Stimulated activated naive B cell treated with anti-CD40 and anti-IgM and Interleukin-4, amounts not matched to agents 10 μg/mL and 1 μg/mL and 100 μg/mL, for 72 hours (primary cell): ENCODE results near the gene OPTC.

Experiments used
- ATAC-seq, 2 donors: fragments of 150-1000 bp; cut with Tn5 transposase; replicated peaks; 2 replicates each; pipeline ENCODE4 v1.10.0; 2021; ENCODE audit warnings: moderate library complexity in 1 of 2
- DNase-seq: peaks from one replicate; pipeline ENCODE4 v3.0.0; 2021
- H3K27ac Mint-ChIP-seq: one replicate; pipeline ENCODE4 v1.8.0; 2022; ENCODE audit warnings: mild to moderate bottlenecking, mixed read lengths
- H3K27me3 Mint-ChIP-seq, 2 donors: one replicate each; pipeline ENCODE4 v1.8.0; 2022; ENCODE audit warnings: mixed read lengths in 2 of 2
- H3K36me3 Mint-ChIP-seq, 2 donors: one replicate each; pipeline ENCODE4 v1.8.0; 2022; ENCODE audit warnings: mixed read lengths in 2 of 2, mild to moderate bottlenecking in 1 of 2
- H3K4me1 Mint-ChIP-seq, 2 donors: one replicate each; pipeline ENCODE4 v1.8.0; 2022; ENCODE audit warnings: mixed read lengths in 2 of 2, mild to moderate bottlenecking in 1 of 2
- H3K4me3 Mint-ChIP-seq, 2 donors: one replicate each; pipeline ENCODE4 v1.8.0; 2022; ENCODE audit warnings: mild to moderate bottlenecking in 2 of 2, mixed read lengths in 2 of 2, moderate library complexity in 1 of 2
- H3K9me3 Mint-ChIP-seq, 2 donors: one replicate each; pipeline ENCODE4 v1.8.0; 2022; ENCODE audit warnings: mixed read lengths in 2 of 2, mild to moderate bottlenecking in 1 of 2

The OPTC gene

GRCh38 chr1:203551550-203551949 is 57.6 kb downstream of the OPTC start:
- Mint-ChIP-seq H3K9me3 (no peaks in the 10 kb centered on the region), H3K27me3 (peaks cover 16 to 17% of the 10 kb centered on the region in 2 donors), H3K36me3 (no peaks in the 10 kb centered on the region), H3K4me1 (peaks cover 10 to 11% of the 10 kb centered on the region in 2 donors), H3K27ac (no peak overlapping the region), H3K4me3 (no peak overlapping the region)
- ATAC-seq (no peak), DNase-seq (no peak)

DNA sequence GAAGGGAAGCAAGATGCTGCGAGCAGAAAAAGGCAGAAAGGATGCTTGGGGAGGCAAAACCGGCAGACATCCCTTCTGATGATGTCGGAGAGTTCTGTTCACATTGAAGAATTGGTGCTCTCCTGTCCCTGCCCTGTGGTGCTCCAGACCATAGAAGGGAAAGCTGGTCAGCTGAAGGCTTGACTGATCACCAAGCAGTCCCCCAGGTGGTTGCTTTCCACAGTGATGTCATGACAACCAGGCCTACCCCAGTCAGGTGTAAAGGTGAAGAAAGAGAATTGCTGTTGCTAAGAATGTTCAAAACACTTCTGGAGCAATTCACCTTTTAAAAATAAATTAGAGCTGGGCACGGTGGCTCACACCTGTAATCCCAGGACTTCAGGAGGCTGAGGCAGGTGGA is 59.5 kb downstream of the OPTC start:
- H3K36me3 Mint-ChIP-seq: no peaks in the 10 kb centered on the region

DNA sequence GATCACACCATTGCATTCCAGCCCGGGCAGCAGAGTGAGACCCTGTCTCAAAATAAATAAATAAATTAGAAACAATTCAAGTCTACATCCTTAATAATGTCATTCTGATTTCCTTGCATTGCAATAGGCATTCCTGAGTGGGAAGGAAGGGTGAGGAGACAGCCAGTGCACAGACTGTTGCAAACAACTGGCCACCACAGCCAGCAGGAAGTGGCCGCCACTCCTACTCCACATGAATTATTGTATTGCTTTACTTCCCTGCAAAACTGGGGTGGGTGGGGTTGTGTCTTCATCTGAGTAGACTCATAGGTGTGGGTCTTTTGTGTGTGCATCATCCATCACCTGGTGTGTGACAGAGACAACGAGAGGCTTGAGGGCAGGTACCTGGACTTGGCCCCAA is 60.1 kb downstream of the OPTC start:
- Mint-ChIP-seq H3K4me3 (no peak overlapping the region), H3K4me1 (peaks cover 11% of the 10 kb centered on the region in 2 donors), H3K27me3 (peaks cover 7 to 19% of the 10 kb centered on the region in 2 donors), H3K9me3 (no peaks in the 10 kb centered on the region), H3K27ac (no peak overlapping the region), H3K36me3 (no peaks in the 10 kb centered on the region)
- no peak for ATAC-seq
- DNase-seq: no peak

More for the DNA sequence above, 59.5 kb downstream of the OPTC start:
- no peak overlapping the region for H3K4me3 Mint-ChIP-seq
- H3K9me3 Mint-ChIP-seq: no peaks in the 10 kb centered on the region
- DNase-seq (no peak), ATAC-seq (no peak)
- peaks cover 9 to 18% of the 10 kb centered on the region in 2 donors for H3K27me3 Mint-ChIP-seq
- H3K4me1 Mint-ChIP-seq: peaks cover 11% of the 10 kb centered on the region in 2 donors
- no peak overlapping the region for H3K27ac Mint-ChIP-seq

- no peak overlapping the region for H3K27ac Mint-ChIP-seq
- peaks cover 11 to 13% of the 10 kb centered on the region in 2 donors for H3K4me1 Mint-ChIP-seq
- no peaks in the 10 kb centered on the region for H3K36me3 Mint-ChIP-seq
- no peak overlapping the region for H3K4me3 Mint-ChIP-seq
- ATAC-seq: no peak
- peaks cover 9 to 23% of the 10 kb centered on the region in 2 donors for H3K27me3 Mint-ChIP-seq
- no peaks in the 10 kb centered on the region for H3K9me3 Mint-ChIP-seq
- no peak for DNase-seq
These were observed 61.1 kb downstream of the OPTC start for GRCh38 chr1:203555076-203555475.

DNA sequence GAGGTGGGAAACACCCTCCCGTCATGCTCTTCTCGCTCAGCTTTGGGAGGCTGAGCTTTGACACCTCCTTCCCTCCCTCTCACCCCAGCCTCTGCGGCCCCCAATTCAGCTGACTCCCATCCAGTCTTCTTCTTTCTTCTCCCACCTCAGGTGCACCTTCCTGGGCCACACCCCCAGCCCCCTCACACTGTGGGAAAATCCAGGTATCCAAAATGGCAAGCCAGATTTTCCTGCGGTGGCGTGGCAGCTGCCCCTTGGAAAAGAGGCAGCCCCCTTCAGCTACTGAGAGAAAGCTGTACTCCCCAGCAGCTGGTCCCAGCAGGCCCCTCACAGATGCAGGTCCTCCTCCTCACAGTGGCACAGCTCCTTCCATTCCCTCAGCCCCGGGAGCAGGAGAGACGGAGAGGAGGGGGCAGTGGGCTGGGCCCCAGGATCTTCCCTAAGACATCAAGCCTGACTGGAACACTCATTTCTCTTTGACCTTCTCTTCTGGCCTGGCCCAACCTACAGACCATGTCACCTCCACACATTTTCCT is 61.6 kb downstream of the OPTC start:
- peak overlapping the region; percentile 9 for H3K27ac Mint-ChIP-seq
- H3K27me3 Mint-ChIP-seq: peaks cover 9 to 23% of the 10 kb centered on the region in 2 donors
- ATAC-seq (no peak), DNase-seq (no peak)
- no peaks in the 10 kb centered on the region for H3K9me3 Mint-ChIP-seq
- peaks cover 11 to 13% of the 10 kb centered on the region in 2 donors for H3K4me1 Mint-ChIP-seq
- peak overlapping the region; percentile 3 to 5 for H3K4me3 Mint-ChIP-seq
- no peaks in the 10 kb centered on the region for H3K36me3 Mint-ChIP-seq

- Mint-ChIP-seq H3K27ac (peak overlapping the region; percentile 9), H3K27me3 (peaks cover 9 to 23% of the 10 kb centered on the region in 2 donors), H3K9me3 (no peaks in the 10 kb centered on the region), H3K4me3 (peak overlapping the region; percentile 3 to 5), H3K36me3 (no peaks in the 10 kb centered on the region), H3K4me1 (peaks cover 11 to 13% of the 10 kb centered on the region in 2 donors)
- peak; percentile 68 to 72 for ATAC-seq
- DNase-seq: peak; percentile 10
These were observed 62.3 kb downstream of the OPTC start for GRCh38 chr1:203556047-203556851.

- H3K9me3 Mint-ChIP-seq: no peaks in the 10 kb centered on the region
- H3K27me3 Mint-ChIP-seq: peaks cover 9 to 23% of the 10 kb centered on the region in 2 donors
- no peak for DNase-seq
- no peak overlapping the region for H3K4me3 Mint-ChIP-seq
- no peak overlapping the region for H3K27ac Mint-ChIP-seq
- peaks cover 11 to 13% of the 10 kb centered on the region in 2 donors for H3K4me1 Mint-ChIP-seq
- no peak for ATAC-seq
- H3K36me3 Mint-ChIP-seq: no peaks in the 10 kb centered on the region
These were observed 63.4 kb downstream of the OPTC start for GRCh38 chr1:203557390-203557789.

DNA sequence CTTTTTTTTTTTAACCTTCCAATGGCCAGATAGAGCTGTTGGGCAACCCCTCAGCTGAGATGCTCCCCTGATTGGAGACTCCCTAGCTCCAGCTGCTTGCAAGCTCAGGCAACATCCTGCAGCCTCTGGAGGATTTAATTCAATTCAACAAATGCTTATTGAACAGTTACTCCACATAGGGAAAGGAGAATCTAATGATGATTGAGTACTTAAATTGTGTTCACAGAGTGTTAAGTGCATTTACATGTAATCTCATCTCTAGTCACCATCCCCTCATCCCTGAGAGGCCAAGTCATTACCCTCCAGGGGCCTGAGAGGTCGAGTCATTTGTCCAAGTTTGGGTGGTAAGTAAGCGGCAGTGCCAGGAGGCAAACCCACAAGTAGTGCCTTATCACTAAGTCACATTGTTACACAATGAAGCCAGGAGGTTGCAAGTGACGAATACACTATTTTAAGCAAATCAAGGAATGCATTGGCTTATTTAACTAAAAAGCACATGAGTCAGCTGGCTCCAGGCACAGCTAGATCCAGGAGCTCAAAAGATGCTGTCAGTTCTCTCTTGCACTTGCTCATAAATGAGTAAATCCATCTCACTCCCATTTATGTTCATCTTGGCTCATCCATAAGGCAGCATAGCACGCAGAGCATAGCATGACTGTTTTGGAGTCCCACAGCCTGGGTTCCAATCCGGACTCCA is 64.3 kb downstream of the OPTC start:
- no peak overlapping the region for H3K27ac Mint-ChIP-seq
- peaks cover 11 to 13% of the 10 kb centered on the region in 2 donors for H3K4me1 Mint-ChIP-seq
- ATAC-seq (no peak), DNase-seq (no peak)
- H3K9me3 Mint-ChIP-seq: peaks cover 0 to 3% of the 10 kb centered on the region in 2 donors
- H3K27me3 Mint-ChIP-seq: peaks cover 9 to 23% of the 10 kb centered on the region in 2 donors
- H3K36me3 Mint-ChIP-seq: no peaks in the 10 kb centered on the region
- no peak overlapping the region for H3K4me3 Mint-ChIP-seq
